Neural cell (in vitro differentiated cells): ENCODE data around the gene FAM185A.

Source experiments
- EZH2 ChIP-seq: fragments of 200-600, 300-800 bp; shearing (Covaris generic), sonication (generic); IDR thresholded peaks from 2 replicates; pipeline ENCODE4 v1.6.1; 2014; ENCODE audit warnings: antibody characterized with exemption, low read length, borderline replicate concordance, mild to moderate bottlenecking; ENCODE audit not compliant: insufficient read depth, poor library complexity, severe bottlenecking
- POLR2AphosphoS5 ChIP-seq: IDR thresholded peaks from 2 replicates; pipeline ENCODE4 v1.6.1; 2012
- TF ChIP-seq, protein P1 (sequence below): fragments of 450-650 bp; IDR thresholded peaks from 2 replicates; pipeline ENCODE4 v1.5.1; 2014; ENCODE audit warnings: antibody characterized with exemption, mild to moderate bottlenecking, moderate library complexity; ENCODE audit not compliant: poor library complexity, severe bottlenecking

- no peak for TF ChIP-seq EZH2
- TF ChIP-seq, protein P1, sequence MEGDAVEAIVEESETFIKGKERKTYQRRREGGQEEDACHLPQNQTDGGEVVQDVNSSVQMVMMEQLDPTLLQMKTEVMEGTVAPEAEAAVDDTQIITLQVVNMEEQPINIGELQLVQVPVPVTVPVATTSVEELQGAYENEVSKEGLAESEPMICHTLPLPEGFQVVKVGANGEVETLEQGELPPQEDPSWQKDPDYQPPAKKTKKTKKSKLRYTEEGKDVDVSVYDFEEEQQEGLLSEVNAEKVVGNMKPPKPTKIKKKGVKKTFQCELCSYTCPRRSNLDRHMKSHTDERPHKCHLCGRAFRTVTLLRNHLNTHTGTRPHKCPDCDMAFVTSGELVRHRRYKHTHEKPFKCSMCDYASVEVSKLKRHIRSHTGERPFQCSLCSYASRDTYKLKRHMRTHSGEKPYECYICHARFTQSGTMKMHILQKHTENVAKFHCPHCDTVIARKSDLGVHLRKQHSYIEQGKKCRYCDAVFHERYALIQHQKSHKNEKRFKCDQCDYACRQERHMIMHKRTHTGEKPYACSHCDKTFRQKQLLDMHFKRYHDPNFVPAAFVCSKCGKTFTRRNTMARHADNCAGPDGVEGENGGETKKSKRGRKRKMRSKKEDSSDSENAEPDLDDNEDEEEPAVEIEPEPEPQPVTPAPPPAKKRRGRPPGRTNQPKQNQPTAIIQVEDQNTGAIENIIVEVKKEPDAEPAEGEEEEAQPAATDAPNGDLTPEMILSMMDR: no peak
- no peak for TF ChIP-seq POLR2AphosphoS5
Observed at GRCh38 chr7:102856036-102856435, 107.2 kb downstream of the FAM185A start.
